Esophagus squamous epithelium (tissue), 5 donors: ENCODE measurements around the gene GGA1. TPM values are rescaled to one million over a fixed set of nuclear protein-coding genes. Genes with fewer than 3 reads are reported as not detected.
A peak's percentile ranks its signal among the peaks of the same experiment; 100 is the strongest.

Source experiments
- DNase-seq: peaks from one replicate; lab custom pipeline; 2025; lab: John Stamatoyannopoulos, UW
- H3K27ac ChIP-seq, 4 donors: fragments of 200-600 bp; sonication (generic); one replicate each; pipeline ENCODE4 v1.5.1; 2016 to 2019; ENCODE audit warnings: mild to moderate bottlenecking in 1 of 4
- H3K27me3 ChIP-seq, 4 donors: fragments of 200-600 bp; sonication (generic); 1 replicate in 3 of 4; 2 replicates in 1 of 4; pipeline versions ENCODE4 v1.5.1 to v1.6.0; 2017 to 2021; ENCODE audit warnings: antibody characterized with exemption in 1 of 4
- H3K36me3 ChIP-seq, 3 donors: fragments of 200-600 bp; sonication (generic); one replicate each; pipeline ENCODE4 v1.5.1; 2016 to 2019
- H3K4me1 ChIP-seq, 3 donors: fragments of 200-600 bp; sonication (generic); one replicate each; pipeline ENCODE4 v1.5.1; 2017 to 2019
- H3K4me3 ChIP-seq, 4 donors: fragments of 200-600 bp; sonication (generic); 1 replicate in 3 of 4; 2 replicates in 1 of 4; pipeline ENCODE4 v1.5.1; 2016 to 2019; ENCODE audit warnings: mild to moderate bottlenecking in 2 of 4, moderate library complexity in 1 of 4
- H3K9me3 ChIP-seq, 3 donors: fragments of 200-600 bp; sonication (generic); one replicate each; pipeline ENCODE4 v1.5.1; 2016 to 2019
- CTCF ChIP-seq, 6 experiments: fragments of 450-650 bp in 4 of 6; fragments of 200-600 bp in 2 of 6; sonication (generic) in 2 of 6; IDR thresholded peaks; one replicate each; pipeline ENCODE4 v1.5.1; 2016 to 2019; ENCODE audit warnings: antibody characterized with exemption in 6 of 6, mild to moderate bottlenecking in 4 of 6, moderate library complexity in 4 of 6
- POLR2A ChIP-seq, 4 donors: fragments of 450-650 bp; IDR thresholded peaks; one replicate each; pipeline ENCODE4 v1.6.1; 2017; ENCODE audit warnings: antibody characterized with exemption in 4 of 4, mild to moderate bottlenecking in 4 of 4, moderate library complexity in 3 of 4
- WGBS, 2 donors: methylation state at CpG; one replicate each; pipeline ENCODE4 v1.1.5; 2018; 5-methylcytosine and 5-hydroxymethylcytosine counted together
- intact Hi-C: fragments of 100-400 bp; cut with DNase I; formaldehyde crosslinking; loops from one replicate; pipeline ENCODE4 v1.15.0; 2022
- total RNA-seq, 4 donors: library from RNA; depleted of rRNA; stranded (reverse); fragments of >200 nt; gene quantifications; one replicate each; pipeline ENCODE4 v1.1.0, GENCODE V29; 2016
- donor health status: DM: yes; HTN: yes; CAD: no.

GGA1 gene
- total RNA-seq, 4 donors from 2014 or later = 32.2 to 54.3 (median 39.5) TPM

GRCh38 chr22:37561212-37562048 lies 47.2 kb upstream of the GGA1 start:
- DNase-seq = peak; percentile 35
- 0% methylated on average over 5 to 11 of the region's 56 CpGs for WGBS, 2 donors
- H3K27ac ChIP-seq = peak overlapping the region; percentile 98 to 99 (median 99)
- no peaks in the 10 kb centered on the region for H3K9me3 ChIP-seq
- intact Hi-C loops = loop anchor here (5.0 kb wide), 1 partner anchor 46 kb away; the partner anchor contains the start of gene GGA1
- peaks cover 0 to 12% (median 0%) of the 10 kb centered on the region in 4 donors for H3K27me3 ChIP-seq
- H3K4me1 ChIP-seq = peaks cover 65 to 82% (median 70%) of the 10 kb centered on the region in 3 donors
- TF ChIP-seq POLR2A (IDR thresholded peaks at IDR 0.05) = peak in 1 of 4 donors; percentile 67
- TF ChIP-seq CTCF (IDR thresholded peaks at IDR 0.05) = peak; percentile 51 to 93 (median 82)
- H3K36me3 ChIP-seq = peaks cover 5 to 10% (median 8%) of the 10 kb centered on the region in 3 donors
- peak overlapping the region; percentile 78 to 92 (median 91) for H3K4me3 ChIP-seq

- 63% methylated on average over 3 to 11 of the region's 14 CpGs for WGBS, 2 donors
These were observed 46.4 kb upstream of the GGA1 start for GRCh38 chr22:37562049-37562875.

GRCh38 chr22:37563153-37564081 lies 45.2 kb upstream of the GGA1 start:
- Histone ChIP-seq H3K36me3 (peaks cover 17 to 29% (median 19%) of the 10 kb centered on the region in 3 donors), H3K27me3 (peaks cover 0 to 12% (median 0%) of the 10 kb centered on the region in 4 donors), H3K4me1 (peaks cover 68 to 86% (median 74%) of the 10 kb centered on the region in 3 donors), H3K9me3 (no peaks in the 10 kb centered on the region), H3K4me3 (peak overlapping the region in 3 of 4 donors; percentile 10 to 92 (median 78)), H3K27ac (peak overlapping the region; percentile 98 to 99 (median 99))
- intact Hi-C loops = loop anchor here (5.0 kb wide), 1 partner anchor 44 kb away; the partner anchor contains the start of gene GGA1
- DNase-seq = no peak
- TF ChIP-seq POLR2A (IDR thresholded peaks at IDR 0.05) (no peak), CTCF (IDR thresholded peaks at IDR 0.05) (no peak)
- WGBS, 2 donors = 20 to 28% methylated on average over 8 to 10 of the region's 14 CpGs

More at GRCh38 chr22:37562049-37562875, 46.4 kb upstream of the GGA1 start:
- peaks cover 0 to 12% (median 0%) of the 10 kb centered on the region in 4 donors for H3K27me3 ChIP-seq
- peak overlapping the region; percentile 78 to 92 (median 91) for H3K4me3 ChIP-seq
- H3K4me1 ChIP-seq = peaks cover 66 to 82% (median 70%) of the 10 kb centered on the region in 3 donors
- intact Hi-C loops = loop anchor here (5.0 kb wide), 1 partner anchor 45 kb away; the partner anchor contains the start of gene GGA1
- peaks cover 11 to 18% (median 12%) of the 10 kb centered on the region in 3 donors for H3K36me3 ChIP-seq
- DNase-seq = no peak
- peak overlapping the region; percentile 98 to 99 (median 99) for H3K27ac ChIP-seq
- TF ChIP-seq CTCF (IDR thresholded peaks at IDR 0.05) (no peak), POLR2A (IDR thresholded peaks at IDR 0.05) (no peak)
- no peaks in the 10 kb centered on the region for H3K9me3 ChIP-seq

GRCh38 chr22:37564111-37564711 lies 44.4 kb upstream of the GGA1 start:
- 20 to 32% methylated on average over 4 to 7 of the region's 7 CpGs for WGBS, 2 donors
- TF ChIP-seq POLR2A (IDR thresholded peaks at IDR 0.05) (no peak), CTCF (IDR thresholded peaks at IDR 0.05) (peak in 1 of 6 experiments; percentile 13)
- DNase-seq = no peak
- intact Hi-C loops = loop anchor here (5.0 kb wide), 1 partner anchor 43 kb away; the partner anchor contains the start of gene GGA1
- H3K27me3 ChIP-seq = peaks cover 0 to 12% (median 0%) of the 10 kb centered on the region in 4 donors
- H3K4me1 ChIP-seq = peaks cover 75 to 94% (median 78%) of the 10 kb centered on the region in 3 donors
- peak overlapping the region in 3 of 4 donors; percentile 10 to 92 (median 78) for H3K4me3 ChIP-seq
- no peaks in the 10 kb centered on the region for H3K9me3 ChIP-seq
- H3K36me3 ChIP-seq = peaks cover 22 to 37% (median 23%) of the 10 kb centered on the region in 3 donors
- H3K27ac ChIP-seq = peak overlapping the region; percentile 98 to 99 (median 99)
